HepG2 (cell line): ENCODE data around the gene FDXACB1.

Experiments
- ATF7 ChIP-seq, 2 experiments: fragments of 450-650 bp in 1 of 2; sonication (generic) in 1 of 2; formaldehyde crosslinking in 1 of 2; IDR thresholded peaks; 2 replicates each; pipeline versions ENCODE4 v1.4.0 to v1.6.1; 2016 to 2020; ENCODE audit warnings: antibody characterized with exemption in 1 of 2, mild to moderate bottlenecking in 1 of 2, missing genetic modification reagents in 1 of 2
- ESRRA ChIP-seq: sonication (generic); formaldehyde crosslinking; IDR thresholded peaks from 2 replicates; pipeline ENCODE4 v1.5.1; 2020; ENCODE audit warnings: mild to moderate bottlenecking, low read depth, missing genetic modification reagents
- JUNB ChIP-seq: sonication (generic); formaldehyde crosslinking; IDR thresholded peaks from 2 replicates; pipeline ENCODE4 v1.8.0; 2022; ENCODE audit warnings: missing genetic modification reagents, mild to moderate bottlenecking, borderline replicate concordance
- KDM5A ChIP-seq: fragments of 200-600 bp; sonication (generic); IDR thresholded peaks from 2 replicates; pipeline ENCODE4 v1.7.0; 2018; ENCODE audit warnings: antibody characterized with exemption, mild to moderate bottlenecking, low read length, borderline replicate concordance
- U2AF1 ChIP-seq: fragments of 200-400 bp; formaldehyde crosslinking; optimal IDR thresholded peaks from 2 replicates; pipeline ENCODE3; 2017; ENCODE audit warnings: mild to moderate bottlenecking, low read depth, low read length
- XRCC5 ChIP-seq: fragments of 200-400 bp; formaldehyde crosslinking; optimal IDR thresholded peaks from 2 replicates; pipeline ENCODE3; 2017; ENCODE audit warnings: mild to moderate bottlenecking, low read length
- ZNF317 ChIP-seq: sonication (generic); formaldehyde crosslinking; IDR thresholded peaks from 2 replicates; pipeline ENCODE4 v1.5.0; 2020; ENCODE audit warnings: mild to moderate bottlenecking, missing genetic modification reagents
- ZNF484 ChIP-seq: sonication (generic); formaldehyde crosslinking; IDR thresholded peaks from 2 replicates; pipeline ENCODE4 v1.5.1; 2020; ENCODE audit warnings: mild to moderate bottlenecking, low read depth, missing genetic modification reagents, borderline replicate concordance

DNA sequence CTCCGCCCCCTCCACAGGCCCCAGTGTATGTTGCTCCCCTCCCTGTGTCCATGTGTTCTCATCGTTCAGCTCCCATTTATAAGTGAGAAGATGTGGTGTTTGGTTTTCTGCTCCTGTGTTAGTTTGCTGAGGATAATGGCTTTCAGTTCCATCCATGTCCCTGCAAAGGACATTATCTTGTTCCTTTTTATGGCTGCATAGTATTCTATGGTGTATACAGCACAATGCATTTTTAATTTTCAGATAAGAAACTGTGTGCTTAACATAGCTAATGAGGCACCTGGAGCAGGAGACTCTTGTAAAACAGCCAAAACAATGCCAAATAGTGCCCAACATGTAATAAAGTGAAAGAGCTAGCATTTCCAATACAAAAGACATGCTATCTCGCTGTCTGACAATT lies 29.3 kb downstream of the FDXACB1 start:
- no peak for TF ChIP-seq U2AF1
- no peak for TF ChIP-seq ESRRA
- no peak for TF ChIP-seq KDM5A
- no peak for TF ChIP-seq ZNF484 (CRISPR knock-in tag)
- TF ChIP-seq JUNB: no peak
- TF ChIP-seq ZNF317 (CRISPR knock-in tag): no peak
- no peak for TF ChIP-seq ATF7 (IDR thresholded peaks at IDR 0.05)
- no peak for TF ChIP-seq ATF7 (CRISPR knock-in tag; IDR thresholded peaks at IDR 0.05)
- no peak for TF ChIP-seq XRCC5
